Suppressor macrophage (primary cell): ENCODE results near the gene TMPRSS11F.
"Not testable (repeated sequence)": the region's sequence is repeated elsewhere in the genome, so short reads cannot be mapped to it uniquely, and the experiment has no call there.

Experiments used
- DNase-seq, 4 experiments: peaks; one replicate each; pipeline ENCODE4 v3.0.0-alpha.2; 2020 to 2022
- total RNA-seq, 17 experiments: gene quantifications; one replicate each; lab custom pipeline; 2026; ENCODE audit warnings: mixed read lengths in 6 of 17, inconsistent platforms in 3 of 17; lab: John Stamatoyannopoulos, UW

The TMPRSS11F gene
- total RNA-seq, result 0 to 1.2 (median 0) reads per million in 17 experiments

DNA sequence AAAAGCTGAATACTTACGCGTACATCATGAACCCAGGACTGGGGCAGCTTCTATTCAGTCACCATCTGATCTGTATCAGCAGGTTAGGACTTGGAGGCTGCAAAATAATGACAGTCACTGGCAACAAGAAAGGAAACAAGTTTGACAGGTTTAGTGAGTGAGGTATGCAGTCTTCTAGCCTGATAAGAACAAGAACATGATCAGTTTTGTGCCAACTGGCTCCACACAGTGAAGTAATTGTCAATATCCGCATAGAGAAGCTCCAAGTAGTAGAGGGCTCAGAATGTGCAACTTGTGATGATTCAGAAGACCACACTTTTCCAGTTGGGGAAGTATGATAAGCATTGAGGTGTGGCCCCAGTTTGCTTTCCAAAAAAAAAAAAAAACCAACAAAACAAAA is at the start of gene TMPRSS11F:
TSS of gene TMPRSS11F (minus strand) at position 77 of the 400 bp plus-strand sequence. CDS start at position 28, 49 bp downstream.
- DNase-seq, result no peak

DNA sequence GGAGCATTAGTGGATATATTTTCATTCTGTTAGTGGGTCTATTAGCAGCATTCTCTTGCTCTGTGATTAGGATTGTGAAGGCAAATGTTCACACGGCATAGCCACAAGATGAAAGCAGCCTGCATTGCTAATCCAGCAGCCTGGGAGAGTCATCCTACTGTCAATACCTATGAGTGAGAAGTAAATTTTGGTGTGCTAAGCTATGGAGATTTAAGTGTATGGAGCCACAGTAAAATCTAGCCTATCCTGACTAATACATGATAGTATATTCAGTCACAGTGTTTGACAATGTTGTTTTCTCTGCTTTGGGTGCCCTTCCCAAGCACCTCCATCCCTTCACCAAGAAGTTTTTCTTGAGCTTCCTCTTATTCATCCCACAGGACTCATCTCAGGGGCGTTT is 47.2 kb upstream of the TMPRSS11F start:
- no peak for DNase-seq

DNA sequence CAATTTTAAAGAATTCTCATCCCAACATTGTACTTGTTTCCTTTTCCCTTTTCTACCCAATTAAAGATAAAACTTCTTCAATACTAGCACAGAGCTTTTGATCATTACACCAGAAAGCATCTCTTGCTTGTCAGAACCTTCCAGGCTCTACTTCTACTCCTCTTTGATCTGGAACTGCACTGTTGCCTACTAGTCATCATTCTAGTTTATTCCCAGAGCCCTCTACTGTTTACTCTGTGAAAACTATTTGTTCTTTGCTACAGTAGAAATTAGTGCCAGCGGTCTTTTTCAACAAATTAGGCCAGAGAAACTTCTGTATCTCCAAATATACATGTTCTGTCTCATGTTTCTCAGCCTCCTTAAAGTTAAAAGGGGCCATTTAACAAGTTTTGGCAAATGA is 46.8 kb upstream of the TMPRSS11F start:
- no peak for DNase-seq

DNA sequence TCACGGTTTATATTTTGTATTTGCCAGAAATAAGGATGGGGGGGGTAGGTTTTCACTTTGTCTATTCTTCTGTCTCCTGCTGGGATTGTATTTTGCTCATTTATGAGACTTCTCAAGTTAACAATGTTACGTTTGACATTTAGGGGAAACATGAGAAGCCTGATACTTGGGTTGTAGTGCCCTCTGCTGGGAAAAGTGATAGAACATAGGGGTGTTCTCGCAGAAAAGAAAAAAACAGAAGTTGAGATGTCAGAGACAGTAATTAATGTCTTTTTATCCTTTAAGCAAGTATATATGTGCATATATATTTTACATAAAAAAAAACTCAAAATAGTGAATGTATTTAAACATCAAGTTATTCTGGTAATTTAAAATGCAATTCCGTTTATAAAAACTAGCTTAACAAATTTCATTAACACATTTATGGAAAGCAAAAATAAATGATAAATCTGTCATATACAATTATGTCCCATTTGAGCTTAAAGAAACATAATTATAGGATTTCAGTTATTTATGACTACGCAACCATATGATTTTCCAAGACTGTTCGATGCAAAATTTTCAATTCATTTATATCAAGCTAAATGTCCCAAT is 46.0 kb upstream of the TMPRSS11F start:
- peak; percentile 69 to 84 (median 74) for DNase-seq

- DNase-seq, result not testable (repeated sequence)
Measured at GRCh38 chr4:68174389-68174788, 44.7 kb upstream of the TMPRSS11F start.

GRCh38 chr4:68172147-68172546 is 42.5 kb upstream of the TMPRSS11F start:
- not testable (repeated sequence) for DNase-seq

DNA sequence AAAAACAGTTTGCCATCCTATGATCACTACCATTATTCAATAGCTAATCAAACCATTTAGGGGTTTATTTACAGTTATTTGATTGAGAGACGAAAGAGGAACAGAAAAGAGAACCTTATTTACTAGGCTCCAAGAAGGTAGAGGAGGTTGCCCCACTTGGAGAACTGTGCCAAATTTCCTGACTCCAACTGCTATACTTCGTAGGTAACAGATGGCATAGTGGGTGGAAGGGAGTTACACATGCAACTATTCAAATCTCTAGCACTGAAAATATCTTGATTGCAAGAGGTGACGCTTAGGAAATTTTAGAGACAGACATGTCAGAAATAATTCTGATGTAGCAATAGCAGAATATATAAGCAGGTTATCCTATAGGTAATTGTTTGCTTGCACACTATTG is 38.0 kb upstream of the TMPRSS11F start:
- DNase-seq, result no peak

DNA sequence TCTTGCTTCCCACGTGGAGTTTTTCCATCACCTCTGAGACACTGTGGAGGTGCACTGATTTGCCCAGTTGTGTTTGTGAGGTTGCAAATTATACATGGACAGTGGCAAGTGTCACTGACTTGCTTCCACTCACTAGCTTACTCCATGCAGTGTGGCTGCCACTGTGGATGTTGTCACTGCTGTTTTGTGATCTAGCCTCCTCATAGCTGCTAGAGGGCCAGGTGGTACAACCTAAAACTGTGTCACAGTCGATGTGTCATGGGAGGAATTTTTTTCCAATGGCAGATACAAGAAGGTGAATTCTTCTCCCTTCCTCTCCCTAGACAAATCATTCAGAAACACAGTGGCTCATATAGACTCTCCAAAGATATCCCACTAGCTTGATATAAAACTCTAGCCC is 37.5 kb upstream of the TMPRSS11F start:
- no peak for DNase-seq

GRCh38 chr4:68163754-68164153 is 34.1 kb upstream of the TMPRSS11F start:
- DNase-seq, result no peak

DNA sequence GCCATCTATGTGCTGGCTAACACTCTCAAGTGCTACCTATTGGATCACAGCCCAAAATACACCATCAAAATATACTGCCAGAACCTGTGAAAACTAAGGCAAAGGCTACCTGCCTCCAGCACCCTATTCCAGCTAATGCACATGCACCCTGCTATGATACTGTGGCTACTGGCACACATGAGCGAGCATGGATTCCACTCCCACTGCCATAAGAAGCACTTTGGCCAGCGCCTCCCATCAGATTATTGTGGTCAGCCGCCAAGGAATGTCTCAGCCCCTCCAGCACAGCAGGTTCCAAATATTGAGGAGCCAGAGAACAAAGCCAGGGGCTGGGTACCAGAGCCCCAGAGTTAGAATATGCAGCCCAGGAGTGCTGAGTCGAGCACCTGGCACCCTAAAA is 32.5 kb upstream of the TMPRSS11F start:
- no peak for DNase-seq

GRCh38 chr4:68152411-68152810 is 22.7 kb upstream of the TMPRSS11F start:
- no peak for DNase-seq

DNA sequence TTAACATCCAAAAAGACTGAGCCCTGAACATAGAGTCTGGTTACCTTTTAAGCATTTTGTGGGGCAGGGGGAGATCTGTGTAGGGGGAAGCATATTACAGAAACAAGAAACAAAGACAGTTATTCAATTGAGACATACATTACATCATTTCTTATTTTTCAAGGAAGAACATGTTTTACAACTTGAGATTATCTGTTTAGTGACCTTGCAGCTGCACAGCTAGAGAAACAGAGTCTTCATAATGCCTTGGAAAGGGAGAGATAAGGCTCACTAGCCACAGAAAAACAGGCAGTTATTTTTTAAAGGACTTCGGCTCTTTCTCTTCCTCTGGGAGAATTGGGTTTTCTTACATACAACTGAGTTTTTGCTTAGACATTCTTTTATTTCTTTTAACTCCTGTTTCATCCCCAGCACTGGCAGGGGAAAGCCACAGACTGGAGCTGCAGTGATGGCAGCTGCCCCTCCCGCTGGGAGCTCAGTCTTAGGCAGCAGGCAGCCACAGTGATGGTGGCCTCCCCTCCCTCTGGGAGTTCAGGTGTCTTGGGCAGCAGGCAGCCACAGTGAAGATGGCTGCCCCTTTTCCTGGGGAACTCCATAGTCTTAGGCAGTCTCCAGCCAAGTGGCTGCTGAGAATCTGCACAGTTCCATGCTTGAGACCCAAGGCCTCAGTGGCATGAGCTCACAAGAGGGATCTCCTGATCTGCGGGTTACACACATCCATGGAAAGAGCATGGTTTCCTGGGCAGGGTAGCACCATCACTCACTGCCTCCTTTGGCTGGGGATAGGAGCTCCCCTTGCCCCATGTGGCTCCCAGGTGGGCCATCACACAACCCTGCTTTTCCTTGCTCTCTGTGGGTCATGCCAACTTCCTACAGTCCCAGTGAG is 19.4 kb upstream of the TMPRSS11F start:
- no peak for DNase-seq

- no peak for DNase-seq
Measured at GRCh38 chr4:68147079-68147478, 17.4 kb upstream of the TMPRSS11F start.

GRCh38 chr4:68145261-68145660 is 15.6 kb upstream of the TMPRSS11F start:
- DNase-seq, result no peak

GRCh38 chr4:68141852-68142251 is 12.2 kb upstream of the TMPRSS11F start:
- DNase-seq, result no peak

DNA sequence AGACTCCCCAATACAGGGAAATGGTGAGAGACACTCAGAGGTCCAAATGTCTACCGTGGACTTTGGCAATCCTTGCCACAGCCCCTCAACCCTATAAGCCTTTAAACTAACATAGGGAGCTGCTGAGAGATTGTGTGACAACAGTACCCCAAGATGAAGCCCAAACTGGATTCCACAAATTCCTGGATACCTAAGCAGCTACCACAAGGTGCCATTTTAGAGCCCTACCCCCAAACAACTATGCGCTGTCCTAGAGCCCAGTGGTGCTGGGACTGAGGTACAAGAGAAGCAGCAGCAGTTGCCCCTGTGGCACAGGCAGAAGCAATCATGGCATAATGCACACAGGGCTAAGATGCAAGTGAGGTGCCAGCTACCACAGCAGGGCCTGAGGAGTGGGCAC is 2.7 kb upstream of the TMPRSS11F start:
- DNase-seq, result no peak

- no peak for DNase-seq
Measured at GRCh38 chr4:68124262-68124661, 5.4 kb downstream of the TMPRSS11F start.

- no peak for DNase-seq
Measured at GRCh38 chr4:68123525-68123924, 6.1 kb downstream of the TMPRSS11F start.

DNA sequence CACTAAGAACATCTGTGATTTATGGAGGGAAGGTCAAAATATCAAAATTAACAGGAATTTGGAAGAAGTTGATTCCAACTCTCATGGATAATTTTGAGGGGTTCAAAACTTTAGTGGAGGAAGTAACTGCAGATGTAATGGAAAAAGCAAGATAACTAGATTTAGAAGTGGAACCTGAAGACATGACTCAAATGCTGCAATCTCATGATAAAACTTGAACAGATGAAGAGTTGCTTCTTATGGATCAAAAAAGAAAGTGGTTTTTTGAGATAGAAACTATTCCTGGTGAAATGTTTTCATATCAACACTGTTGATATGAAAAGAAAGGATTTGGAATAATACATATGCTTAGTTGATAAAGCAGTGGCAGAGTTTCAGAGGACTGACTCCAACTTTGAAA is 9.7 kb downstream of the TMPRSS11F start:
- no peak for DNase-seq

DNA sequence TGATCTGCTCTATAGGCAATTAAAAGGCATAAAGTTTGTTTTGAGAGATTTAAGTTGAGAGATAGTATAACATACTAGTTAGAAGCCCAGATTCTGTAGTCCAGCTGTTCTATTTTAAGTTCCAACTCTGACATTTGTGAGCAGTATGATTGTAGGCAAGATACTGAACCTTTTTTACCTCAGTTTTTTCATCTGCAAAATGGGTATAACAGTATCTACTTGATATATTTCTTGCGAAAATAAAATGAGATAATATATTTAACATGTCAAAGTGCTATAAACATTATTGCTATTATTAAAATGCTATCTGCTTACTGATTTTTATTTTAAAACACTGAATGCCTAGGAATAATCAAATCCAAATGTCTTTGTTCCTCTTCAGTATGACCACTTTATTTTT is 19.2 kb downstream of the TMPRSS11F start:
- DNase-seq, result no peak

DNA sequence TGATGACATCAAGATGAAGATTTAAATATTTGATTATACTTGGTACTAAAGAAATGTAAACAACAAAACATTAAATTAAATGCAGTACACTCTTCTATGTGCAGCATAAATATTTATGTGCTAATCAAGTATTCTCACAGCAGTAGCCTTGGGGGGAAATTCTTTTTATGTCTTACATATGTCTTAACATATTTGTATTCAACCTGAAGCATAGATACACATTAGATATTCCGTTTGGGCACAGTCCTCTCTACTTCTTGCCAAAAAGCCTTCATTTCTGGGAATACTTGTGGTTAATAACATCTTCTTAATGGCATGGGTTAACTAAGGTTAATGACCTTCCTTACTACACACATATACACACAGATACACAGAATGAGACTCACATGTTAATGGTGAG is 19.8 kb downstream of the TMPRSS11F start:
- no peak for DNase-seq

DNA sequence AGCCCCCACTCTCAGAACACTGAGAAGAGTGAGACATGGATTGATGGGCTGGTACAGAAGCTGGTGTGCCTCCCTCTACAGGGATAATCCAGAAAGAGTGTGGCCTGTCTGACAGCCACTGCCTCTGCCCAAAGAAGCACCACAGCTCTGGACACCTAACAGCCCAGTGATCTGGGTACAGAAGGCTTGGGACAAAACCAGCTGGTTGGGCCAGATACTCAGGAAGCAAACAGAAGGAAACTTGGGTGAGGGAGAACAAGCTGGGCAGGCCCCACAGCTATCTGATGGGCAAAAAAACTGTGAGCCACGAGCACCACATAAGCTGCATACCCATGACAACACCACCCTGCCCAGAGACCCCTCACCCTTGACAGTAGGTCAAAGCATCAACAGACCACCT is 46.9 kb downstream of the TMPRSS11F start:
- DNase-seq, result no peak

DNA sequence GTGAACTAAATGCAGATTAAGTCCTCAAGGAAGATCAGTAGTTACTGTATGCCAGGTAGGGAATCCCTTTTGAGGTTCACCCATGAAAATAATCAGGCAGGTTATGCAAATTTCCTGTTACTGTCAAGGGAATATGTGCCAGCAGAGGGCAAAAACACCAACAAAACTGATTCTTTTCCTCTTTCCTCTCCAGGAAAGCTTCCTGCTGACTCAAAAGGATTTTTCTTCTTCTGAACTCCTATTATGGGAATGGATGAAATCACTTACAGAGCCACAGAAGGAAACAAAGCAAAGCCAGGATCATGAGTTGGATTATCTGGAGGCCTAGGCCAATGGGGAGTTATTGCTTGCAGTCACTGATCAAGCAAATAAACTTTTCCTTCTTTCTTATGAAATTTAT is 49.7 kb downstream of the TMPRSS11F start:
- no peak for DNase-seq

GRCh38 chr4:68077737-68078136 is 51.9 kb downstream of the TMPRSS11F start:
- no peak for DNase-seq
